Measurements from ENCODE around the gene HOXB4.

DNA sequence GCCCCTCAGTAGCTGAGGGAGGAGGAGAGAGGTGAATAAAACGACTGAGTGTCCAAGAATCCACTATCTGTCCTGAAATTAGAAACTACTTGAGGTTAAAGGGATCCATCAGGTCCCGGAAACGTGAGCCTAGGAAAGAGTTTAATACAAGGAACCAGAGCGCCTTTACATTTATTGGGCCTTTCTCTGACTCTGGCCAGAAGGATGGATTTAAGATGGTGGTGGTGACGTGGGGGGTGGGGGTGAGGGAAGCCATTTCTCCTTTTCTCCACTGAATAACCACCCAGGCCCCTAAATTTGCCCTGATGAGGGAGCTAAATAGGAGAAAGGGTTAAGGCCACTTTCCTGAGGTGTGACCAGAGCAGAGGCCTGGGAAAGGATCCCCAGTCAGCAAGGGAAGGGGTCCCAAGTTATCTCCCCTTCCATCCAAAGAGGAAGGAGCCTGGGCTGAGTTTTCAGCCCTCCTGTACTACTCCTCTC lies 49.0 kb upstream of the HOXB4 start:
- TF ChIP-seq, protein P1, sequence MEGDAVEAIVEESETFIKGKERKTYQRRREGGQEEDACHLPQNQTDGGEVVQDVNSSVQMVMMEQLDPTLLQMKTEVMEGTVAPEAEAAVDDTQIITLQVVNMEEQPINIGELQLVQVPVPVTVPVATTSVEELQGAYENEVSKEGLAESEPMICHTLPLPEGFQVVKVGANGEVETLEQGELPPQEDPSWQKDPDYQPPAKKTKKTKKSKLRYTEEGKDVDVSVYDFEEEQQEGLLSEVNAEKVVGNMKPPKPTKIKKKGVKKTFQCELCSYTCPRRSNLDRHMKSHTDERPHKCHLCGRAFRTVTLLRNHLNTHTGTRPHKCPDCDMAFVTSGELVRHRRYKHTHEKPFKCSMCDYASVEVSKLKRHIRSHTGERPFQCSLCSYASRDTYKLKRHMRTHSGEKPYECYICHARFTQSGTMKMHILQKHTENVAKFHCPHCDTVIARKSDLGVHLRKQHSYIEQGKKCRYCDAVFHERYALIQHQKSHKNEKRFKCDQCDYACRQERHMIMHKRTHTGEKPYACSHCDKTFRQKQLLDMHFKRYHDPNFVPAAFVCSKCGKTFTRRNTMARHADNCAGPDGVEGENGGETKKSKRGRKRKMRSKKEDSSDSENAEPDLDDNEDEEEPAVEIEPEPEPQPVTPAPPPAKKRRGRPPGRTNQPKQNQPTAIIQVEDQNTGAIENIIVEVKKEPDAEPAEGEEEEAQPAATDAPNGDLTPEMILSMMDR (IDR thresholded peaks at IDR 0.05; ENCODE audit: low read depth, low read length) = no peak
- TF ChIP-seq POLR2A (IDR thresholded peaks at IDR 0.05; ENCODE audit: extremely low read depth, insufficient read length) = no peak
